ENCODE results near the gene CCDC83. TPM values are rescaled to one million over a fixed set of nuclear protein-coding genes. Genes with fewer than 3 reads are reported as not detected.

The CCDC83 gene
- total and polyA plus RNA-seq, 2 donors (not counting 1 experiment from before 2014, with no cell fraction given) = under 0.01 TPM; not detected in 1

DNA sequence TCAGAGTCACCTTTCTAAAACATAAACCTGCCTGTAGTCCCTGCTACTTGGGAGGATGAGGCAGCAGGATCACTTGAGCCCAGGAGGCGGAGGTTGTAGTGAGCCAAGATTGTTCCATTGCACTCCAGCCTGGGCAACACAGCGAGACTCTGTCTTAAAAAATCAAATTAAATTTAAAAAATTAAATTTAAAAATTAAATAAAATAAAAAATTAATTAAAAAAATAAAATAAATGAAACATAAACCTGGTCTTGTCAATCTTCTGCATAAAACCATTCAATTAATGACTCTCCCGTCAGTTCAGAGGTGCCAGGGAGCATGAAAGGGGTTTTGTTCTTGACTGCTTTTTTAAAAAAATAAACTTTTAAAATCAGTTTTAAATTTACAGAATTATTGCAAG, 48.6 kb downstream of the CCDC83 start:
- Histone ChIP-seq H3K27ac (ENCODE audit: insufficient read depth, low read length) (no peak overlapping the region), H3K9me3 (ENCODE audit: control insufficient read depth, insufficient read depth, low read depth, low read length) (no peaks in the 10 kb centered on the region), H4K20me1 (ENCODE audit: control insufficient read depth, extremely low read depth, insufficient read depth, low read length) (no peaks in the 10 kb centered on the region), H3K79me2 (ENCODE audit: control insufficient read depth, insufficient read depth, low read length) (no peaks in the 10 kb centered on the region), H3K4me2 (ENCODE audit: extremely low read depth, insufficient read depth, low read length) (no peak overlapping the region), H3K9ac (ENCODE audit: insufficient read depth, low read length) (no peak overlapping the region), H3K36me3 (ENCODE audit: control insufficient read depth, insufficient read depth, low read length) (no peaks in the 10 kb centered on the region), H3K4me1 (ENCODE audit: control insufficient read depth, extremely low read depth, insufficient read depth, low read length) (no peaks in the 10 kb centered on the region), H3K4me3 (replicated peaks in 1 of 4; ENCODE audit: control extremely low read depth in 1 of 4, insufficient read depth in 1 of 4, low read depth in 3 of 4, low read length in 4 of 4) (no peak overlapping the region), H3K27me3 (ENCODE audit: control insufficient read depth, insufficient read depth, low read length) (no peaks in the 10 kb centered on the region), H2AFZ (ENCODE audit: low read length) (no peak overlapping the region)
- no peak for DNase-seq (ENCODE audit: low read depth in 2 of 2)
- TF ChIP-seq CTCF (conservative IDR thresholded peaks at IDR 0.05 in 1 of 2, IDR thresholded peaks at IDR 0.05 in 1 of 2; ENCODE audit: low read depth in 1 of 2, low read length in 2 of 2) = no peak
- TF ChIP-seq EZH2 (IDR thresholded peaks at IDR 0.05; ENCODE audit: low read length, missing control alignments) = no peak

GRCh38 chr11:85912414-85912813, 57.2 kb downstream of the CCDC83 start:
- Histone ChIP-seq H3K9me3 (ENCODE audit: control insufficient read depth, insufficient read depth, low read depth, low read length) (no peaks in the 10 kb centered on the region), H3K27me3 (ENCODE audit: control insufficient read depth, insufficient read depth, low read length) (no peaks in the 10 kb centered on the region), H3K27ac (ENCODE audit: insufficient read depth, low read length) (no peak overlapping the region), H3K36me3 (ENCODE audit: control insufficient read depth, insufficient read depth, low read length) (no peaks in the 10 kb centered on the region), H3K4me1 (ENCODE audit: control insufficient read depth, extremely low read depth, insufficient read depth, low read length) (no peaks in the 10 kb centered on the region), H3K4me2 (ENCODE audit: extremely low read depth, insufficient read depth, low read length) (no peak overlapping the region), H4K20me1 (ENCODE audit: control insufficient read depth, extremely low read depth, insufficient read depth, low read length) (no peaks in the 10 kb centered on the region), H3K9ac (ENCODE audit: insufficient read depth, low read length) (no peak overlapping the region), H3K79me2 (ENCODE audit: control insufficient read depth, insufficient read depth, low read length) (no peaks in the 10 kb centered on the region), H3K4me3 (replicated peaks in 1 of 4; ENCODE audit: control extremely low read depth in 1 of 4, insufficient read depth in 1 of 4, low read depth in 3 of 4, low read length in 4 of 4) (no peak overlapping the region), H2AFZ (ENCODE audit: low read length) (no peak overlapping the region)
- TF ChIP-seq EZH2 (IDR thresholded peaks at IDR 0.05; ENCODE audit: low read length, missing control alignments) (no peak), CTCF (conservative IDR thresholded peaks at IDR 0.05 in 1 of 2, IDR thresholded peaks at IDR 0.05 in 1 of 2; ENCODE audit: low read depth in 1 of 2, low read length in 2 of 2) (no peak)
- DNase-seq (ENCODE audit: low read depth in 2 of 2) = no peak

DNA sequence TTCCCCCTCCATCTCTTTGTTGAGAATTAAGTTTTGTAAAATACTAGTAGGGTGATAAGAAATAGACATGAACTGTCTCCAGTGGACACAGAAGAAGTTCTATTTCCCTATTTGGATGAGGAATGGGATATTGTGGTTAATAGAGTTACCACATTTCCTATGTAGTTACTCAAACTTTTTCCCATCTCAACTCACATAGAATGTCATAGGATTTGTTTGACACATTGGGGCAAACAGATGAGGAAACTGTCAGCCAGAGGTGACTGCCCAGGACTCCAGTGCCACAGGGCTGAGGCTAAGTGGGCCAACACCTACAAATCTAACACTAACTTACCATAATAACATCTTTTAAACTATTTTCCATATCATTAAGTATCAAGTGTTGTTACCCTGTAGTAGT, 58.3 kb downstream of the CCDC83 start:
- DNase-seq (ENCODE audit: low read depth in 2 of 2) = no peak
- H4K20me1 ChIP-seq (ENCODE audit: control insufficient read depth, extremely low read depth, insufficient read depth, low read length) = no peaks in the 10 kb centered on the region
- no peaks in the 10 kb centered on the region for H3K4me1 ChIP-seq (ENCODE audit: control insufficient read depth, extremely low read depth, insufficient read depth, low read length)
- H3K9ac ChIP-seq (ENCODE audit: insufficient read depth, low read length) = no peak overlapping the region
- no peak overlapping the region for H2AFZ ChIP-seq (ENCODE audit: low read length)
- H3K27ac ChIP-seq (ENCODE audit: insufficient read depth, low read length) = no peak overlapping the region
- H3K9me3 ChIP-seq (ENCODE audit: control insufficient read depth, insufficient read depth, low read depth, low read length) = no peaks in the 10 kb centered on the region
- no peaks in the 10 kb centered on the region for H3K79me2 ChIP-seq (ENCODE audit: control insufficient read depth, insufficient read depth, low read length)
- H3K36me3 ChIP-seq (ENCODE audit: control insufficient read depth, insufficient read depth, low read length) = no peaks in the 10 kb centered on the region
- peaks cover 3% of the 10 kb centered on the region for H3K27me3 ChIP-seq (ENCODE audit: control insufficient read depth, insufficient read depth, low read length)
- no peak overlapping the region for H3K4me2 ChIP-seq (ENCODE audit: extremely low read depth, insufficient read depth, low read length)
- H3K4me3 ChIP-seq (replicated peaks in 1 of 4; ENCODE audit: control extremely low read depth in 1 of 4, insufficient read depth in 1 of 4, low read depth in 3 of 4, low read length in 4 of 4) = no peak overlapping the region
- TF ChIP-seq EZH2 (IDR thresholded peaks at IDR 0.05; ENCODE audit: low read length, missing control alignments) (no peak), CTCF (conservative IDR thresholded peaks at IDR 0.05 in 1 of 2, IDR thresholded peaks at IDR 0.05 in 1 of 2; ENCODE audit: low read depth in 1 of 2, low read length in 2 of 2) (no peak)

Data from fibroblast of lung (primary cell).